Measurements from ENCODE around the gene MPHOSPH6.

MPHOSPH6 gene

DNA sequence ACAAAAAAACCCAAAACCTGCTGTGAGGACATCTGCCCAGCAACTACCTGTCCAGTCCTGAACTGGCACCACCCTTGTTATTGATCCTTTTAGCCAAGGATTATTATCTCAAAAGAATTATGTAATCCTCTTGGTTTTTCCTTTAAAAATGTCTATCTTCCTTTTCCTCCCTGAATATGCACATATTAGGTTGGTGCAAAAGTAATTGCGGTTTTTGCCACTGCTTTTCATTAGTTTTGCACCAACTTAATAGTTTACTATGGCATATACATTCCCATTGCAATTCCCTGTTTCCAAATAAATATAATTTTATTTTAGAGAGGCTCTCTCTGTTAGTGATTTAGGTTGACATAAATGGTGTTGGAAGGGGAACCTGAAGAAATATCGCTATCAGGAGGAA is 51.3 kb downstream of the MPHOSPH6 start:
- TF ChIP-seq, protein P1, sequence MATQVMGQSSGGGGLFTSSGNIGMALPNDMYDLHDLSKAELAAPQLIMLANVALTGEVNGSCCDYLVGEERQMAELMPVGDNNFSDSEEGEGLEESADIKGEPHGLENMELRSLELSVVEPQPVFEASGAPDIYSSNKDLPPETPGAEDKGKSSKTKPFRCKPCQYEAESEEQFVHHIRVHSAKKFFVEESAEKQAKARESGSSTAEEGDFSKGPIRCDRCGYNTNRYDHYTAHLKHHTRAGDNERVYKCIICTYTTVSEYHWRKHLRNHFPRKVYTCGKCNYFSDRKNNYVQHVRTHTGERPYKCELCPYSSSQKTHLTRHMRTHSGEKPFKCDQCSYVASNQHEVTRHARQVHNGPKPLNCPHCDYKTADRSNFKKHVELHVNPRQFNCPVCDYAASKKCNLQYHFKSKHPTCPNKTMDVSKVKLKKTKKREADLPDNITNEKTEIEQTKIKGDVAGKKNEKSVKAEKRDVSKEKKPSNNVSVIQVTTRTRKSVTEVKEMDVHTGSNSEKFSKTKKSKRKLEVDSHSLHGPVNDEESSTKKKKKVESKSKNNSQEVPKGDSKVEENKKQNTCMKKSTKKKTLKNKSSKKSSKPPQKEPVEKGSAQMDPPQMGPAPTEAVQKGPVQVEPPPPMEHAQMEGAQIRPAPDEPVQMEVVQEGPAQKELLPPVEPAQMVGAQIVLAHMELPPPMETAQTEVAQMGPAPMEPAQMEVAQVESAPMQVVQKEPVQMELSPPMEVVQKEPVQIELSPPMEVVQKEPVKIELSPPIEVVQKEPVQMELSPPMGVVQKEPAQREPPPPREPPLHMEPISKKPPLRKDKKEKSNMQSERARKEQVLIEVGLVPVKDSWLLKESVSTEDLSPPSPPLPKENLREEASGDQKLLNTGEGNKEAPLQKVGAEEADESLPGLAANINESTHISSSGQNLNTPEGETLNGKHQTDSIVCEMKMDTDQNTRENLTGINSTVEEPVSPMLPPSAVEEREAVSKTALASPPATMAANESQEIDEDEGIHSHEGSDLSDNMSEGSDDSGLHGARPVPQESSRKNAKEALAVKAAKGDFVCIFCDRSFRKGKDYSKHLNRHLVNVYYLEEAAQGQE (IDR thresholded peaks at IDR 0.05; ENCODE audit: insufficient read depth in 1 of 2, low read depth in 2 of 2, low read length in 2 of 2) = no peak
- TF ChIP-seq FOXP2 (optimal IDR thresholded peaks at IDR 0.05; ENCODE audit: borderline replicate concordance, extremely low read depth, extremely low read length, insufficient read depth) = no peak
- no peak for TF ChIP-seq SIN3A (IDR thresholded peaks at IDR 0.05; ENCODE audit: borderline replicate concordance, insufficient read depth, low read length)
- no peak for TF ChIP-seq POLR2AphosphoS5 (IDR thresholded peaks at IDR 0.05; ENCODE audit: low read depth, low read length)
- no peak for TF ChIP-seq TAF1 (IDR thresholded peaks at IDR 0.05; ENCODE audit: borderline replicate concordance, insufficient read depth, low read length)

DNA sequence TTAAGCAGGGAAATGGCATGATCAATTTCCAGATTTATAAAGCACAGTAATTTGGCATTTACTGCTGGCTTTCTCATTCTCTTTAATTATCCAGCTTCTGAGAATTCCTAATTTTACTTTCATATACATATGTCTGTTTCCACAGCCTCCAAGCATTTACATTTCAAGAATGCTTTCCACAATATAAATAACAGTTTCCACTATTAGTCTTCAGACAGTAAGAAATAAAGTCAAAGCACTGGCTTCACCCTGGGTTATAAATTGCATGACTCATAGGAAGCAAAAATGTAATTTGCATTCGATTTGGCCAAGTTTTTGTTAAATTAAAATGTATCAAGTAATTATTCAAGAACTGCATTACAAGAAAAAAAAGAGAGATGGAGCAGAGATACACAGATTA is 53.5 kb downstream of the MPHOSPH6 start:
- TF ChIP-seq FOXP2 (optimal IDR thresholded peaks at IDR 0.05; ENCODE audit: borderline replicate concordance, extremely low read depth, extremely low read length, insufficient read depth) (no peak), TAF1 (IDR thresholded peaks at IDR 0.05; ENCODE audit: borderline replicate concordance, insufficient read depth, low read length) (no peak), SIN3A (IDR thresholded peaks at IDR 0.05; ENCODE audit: borderline replicate concordance, insufficient read depth, low read length) (no peak), POLR2AphosphoS5 (IDR thresholded peaks at IDR 0.05; ENCODE audit: low read depth, low read length) (no peak)
- TF ChIP-seq, protein P1 (IDR thresholded peaks at IDR 0.05; ENCODE audit: insufficient read depth in 1 of 2, low read depth in 2 of 2, low read length in 2 of 2) = no peak

DNA sequence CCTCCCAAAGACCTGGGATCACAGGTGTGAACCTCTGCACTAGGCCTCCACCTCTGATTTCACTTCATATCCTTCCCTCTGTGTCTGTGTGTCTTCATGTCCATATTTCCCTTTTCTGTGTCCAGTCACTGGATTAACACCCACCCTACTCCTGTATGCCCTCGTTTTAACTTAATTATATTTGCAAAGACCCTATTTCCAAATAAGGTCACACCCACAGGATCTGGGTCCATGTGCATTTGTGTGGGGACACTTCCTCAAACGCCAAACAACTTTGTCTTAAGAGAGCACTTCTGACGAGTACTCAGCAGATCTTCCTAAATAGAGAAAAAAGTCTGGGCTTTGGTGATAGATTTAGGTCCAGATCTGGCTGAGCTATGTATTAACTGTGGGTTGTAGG is 56.3 kb downstream of the MPHOSPH6 start:
- TF ChIP-seq FOXP2 (optimal IDR thresholded peaks at IDR 0.05; ENCODE audit: borderline replicate concordance, extremely low read depth, extremely low read length, insufficient read depth) = no peak
- TF ChIP-seq TAF1 (IDR thresholded peaks at IDR 0.05; ENCODE audit: borderline replicate concordance, insufficient read depth, low read length) = no peak
- TF ChIP-seq POLR2AphosphoS5 (IDR thresholded peaks at IDR 0.05; ENCODE audit: low read depth, low read length) = no peak
- TF ChIP-seq, protein P1 (IDR thresholded peaks at IDR 0.05; ENCODE audit: insufficient read depth in 1 of 2, low read depth in 2 of 2, low read length in 2 of 2) = no peak
- no peak for TF ChIP-seq SIN3A (IDR thresholded peaks at IDR 0.05; ENCODE audit: borderline replicate concordance, insufficient read depth, low read length)

DNA sequence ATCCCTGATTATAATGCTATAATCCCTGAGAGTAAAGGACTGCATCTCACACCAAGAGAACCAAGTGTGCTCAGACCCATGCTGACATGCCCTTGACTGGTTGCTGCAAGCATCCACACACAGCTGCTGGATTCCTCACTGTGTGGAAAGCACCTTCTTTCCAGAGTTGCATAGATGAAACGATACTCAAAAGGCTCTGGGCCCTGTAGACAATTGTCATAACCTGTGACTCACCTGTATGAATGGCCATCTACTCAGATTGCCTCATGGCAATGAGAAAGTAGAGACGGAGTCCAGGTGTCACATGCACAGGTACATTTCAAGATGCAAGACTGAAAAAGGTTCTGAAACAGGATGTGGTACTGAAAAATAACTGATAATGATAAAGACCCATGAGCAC is 58.1 kb downstream of the MPHOSPH6 start:
- TF ChIP-seq, protein P1 (IDR thresholded peaks at IDR 0.05; ENCODE audit: insufficient read depth in 1 of 2, low read depth in 2 of 2, low read length in 2 of 2) = no peak
- TF ChIP-seq FOXP2 (optimal IDR thresholded peaks at IDR 0.05; ENCODE audit: borderline replicate concordance, extremely low read depth, extremely low read length, insufficient read depth) (no peak), TAF1 (IDR thresholded peaks at IDR 0.05; ENCODE audit: borderline replicate concordance, insufficient read depth, low read length) (no peak), SIN3A (IDR thresholded peaks at IDR 0.05; ENCODE audit: borderline replicate concordance, insufficient read depth, low read length) (no peak), POLR2AphosphoS5 (IDR thresholded peaks at IDR 0.05; ENCODE audit: low read depth, low read length) (no peak)

DNA sequence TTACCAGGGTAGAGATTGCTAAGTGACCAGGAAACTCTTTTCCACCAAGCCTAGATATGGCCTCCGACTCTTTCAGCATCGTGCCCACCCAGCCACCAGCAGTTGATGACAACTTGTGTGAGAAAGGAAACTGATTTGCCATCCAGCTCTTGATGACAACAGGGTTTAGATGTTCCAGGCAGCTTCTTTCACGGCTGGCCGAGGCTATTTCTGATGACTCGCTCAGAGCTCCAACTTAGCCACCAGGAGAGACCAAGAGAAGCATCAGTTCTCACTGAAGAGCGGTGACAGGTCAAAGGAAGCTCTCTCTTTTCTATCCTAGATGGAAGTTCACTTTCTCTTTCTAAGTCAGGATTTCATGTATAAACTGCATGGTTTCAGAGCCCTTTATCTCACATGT is 61.2 kb downstream of the MPHOSPH6 start:
- TF ChIP-seq TAF1 (IDR thresholded peaks at IDR 0.05; ENCODE audit: borderline replicate concordance, insufficient read depth, low read length) (no peak), SIN3A (IDR thresholded peaks at IDR 0.05; ENCODE audit: borderline replicate concordance, insufficient read depth, low read length) (no peak)

Data from PFSK-1 (cell line).